Endometrial microvascular endothelial cells (primary cell): ENCODE results near the gene RNF183. TPM values are rescaled to one million over a fixed set of nuclear protein-coding genes. Genes with fewer than 3 reads are reported as not detected.
"Not testable (repeated sequence)": the region's sequence is repeated elsewhere in the genome, so short reads cannot be mapped to it uniquely, and the experiment has no call there.

Experiments
- in situ Hi-C: cut with HindIII; loops from 2 replicates; pipeline ENCODE4 v1.10.0; 2017; ENCODE audit warnings: low sequenced_read_pairs, low pct_unique_long_range_greater_than_20kb; ENCODE audit errors: inconsistent ontology term
- total RNA-seq: library from RNA; depleted of rRNA; stranded (reverse); fragments of >200 nt; gene quantifications from one replicate; pipeline ENCODE4 v1.2.3, GENCODE V29; 2015; ENCODE audit errors: inconsistent ontology term

RNF183 gene
- total RNA-seq, 1 donor from 2014 or later: not detected

GRCh38 chr9:113289091-113289490, 14.1 kb downstream of the RNF183 start:
- in situ Hi-C loops: no loop called here

DNA sequence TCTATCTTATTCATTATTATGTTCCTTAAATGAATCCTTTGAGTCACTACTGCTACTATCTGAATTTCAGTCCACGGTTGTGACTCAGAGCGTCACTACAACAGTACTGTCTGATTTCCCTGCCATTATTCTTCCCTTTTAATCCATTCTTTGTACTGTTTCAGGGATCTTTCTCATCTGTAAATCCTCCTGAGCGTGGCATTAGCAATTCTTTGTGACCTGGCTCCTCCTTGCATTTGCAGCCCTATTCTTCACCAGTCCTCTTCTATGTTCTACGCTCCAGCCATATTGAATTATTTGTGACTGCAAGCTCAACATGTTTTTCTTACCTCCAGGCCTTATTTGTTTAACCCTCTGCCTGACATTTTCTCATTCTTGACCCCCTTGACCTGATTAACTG, 21.8 kb downstream of the RNF183 start:
- in situ Hi-C loops: no loop called here

- in situ Hi-C loops: no loop called here
These were observed 24.3 kb downstream of the RNF183 start for GRCh38 chr9:113278840-113279239.

DNA sequence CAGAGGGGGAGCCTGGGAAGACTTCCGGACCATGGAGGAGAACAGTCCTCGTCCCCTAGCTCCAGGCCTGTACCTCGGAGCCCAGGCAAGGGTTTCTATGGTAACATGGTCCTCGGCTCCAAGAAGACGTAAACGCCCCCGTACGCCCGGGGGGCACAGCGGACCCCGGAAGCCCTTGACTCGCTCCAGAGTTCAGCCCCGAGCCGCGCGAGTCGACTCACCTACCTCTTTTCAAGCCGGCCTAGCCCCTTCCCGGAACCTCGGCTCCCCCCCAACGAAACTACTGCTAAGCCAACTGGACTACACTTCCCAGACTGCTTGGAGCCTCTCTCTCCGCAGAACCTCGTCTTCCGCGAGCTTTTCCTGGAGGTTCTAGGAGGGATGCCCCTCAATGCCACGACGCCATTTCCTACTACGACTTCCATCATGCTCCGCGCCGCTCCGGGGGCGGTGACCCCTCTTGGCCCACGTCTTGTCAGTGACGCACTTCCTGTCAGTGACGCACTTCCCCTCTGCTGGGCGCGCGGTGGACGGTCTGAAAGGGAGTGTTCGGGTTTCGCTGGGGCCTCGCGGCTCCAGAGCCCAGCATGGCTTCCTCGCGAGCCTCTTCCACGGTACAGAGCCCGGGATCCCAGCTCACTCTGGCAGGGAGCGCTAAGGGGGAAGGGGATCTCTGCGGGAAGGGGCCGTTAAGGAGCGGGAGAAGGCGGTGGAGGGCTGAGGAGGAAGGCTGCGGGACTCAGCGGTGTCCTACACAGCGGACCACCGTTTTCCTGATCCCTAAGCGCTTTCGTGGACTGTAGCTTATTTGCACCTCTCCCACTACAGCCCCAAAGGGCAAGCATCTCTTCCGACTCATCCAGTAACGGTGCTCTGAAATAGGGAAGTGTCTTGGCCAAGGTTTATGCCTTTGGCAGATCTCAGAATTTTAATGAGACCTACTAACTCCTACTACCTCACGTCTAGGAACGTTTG, 27.7 kb downstream of the RNF183 start, which contains the start of the genes CDC26 and PRPF4:
Gene CDC26 (minus strand): TSS at position 416 of the 975 bp plus-strand sequence. CDS start 3,065 bp downstream, outside the sequence.
Gene PRPF4 (plus strand): TSS at position 502 of the 975 bp plus-strand sequence. CDS start 86 bp downstream, at position 588.
- in situ Hi-C loops: no loop called here

DNA sequence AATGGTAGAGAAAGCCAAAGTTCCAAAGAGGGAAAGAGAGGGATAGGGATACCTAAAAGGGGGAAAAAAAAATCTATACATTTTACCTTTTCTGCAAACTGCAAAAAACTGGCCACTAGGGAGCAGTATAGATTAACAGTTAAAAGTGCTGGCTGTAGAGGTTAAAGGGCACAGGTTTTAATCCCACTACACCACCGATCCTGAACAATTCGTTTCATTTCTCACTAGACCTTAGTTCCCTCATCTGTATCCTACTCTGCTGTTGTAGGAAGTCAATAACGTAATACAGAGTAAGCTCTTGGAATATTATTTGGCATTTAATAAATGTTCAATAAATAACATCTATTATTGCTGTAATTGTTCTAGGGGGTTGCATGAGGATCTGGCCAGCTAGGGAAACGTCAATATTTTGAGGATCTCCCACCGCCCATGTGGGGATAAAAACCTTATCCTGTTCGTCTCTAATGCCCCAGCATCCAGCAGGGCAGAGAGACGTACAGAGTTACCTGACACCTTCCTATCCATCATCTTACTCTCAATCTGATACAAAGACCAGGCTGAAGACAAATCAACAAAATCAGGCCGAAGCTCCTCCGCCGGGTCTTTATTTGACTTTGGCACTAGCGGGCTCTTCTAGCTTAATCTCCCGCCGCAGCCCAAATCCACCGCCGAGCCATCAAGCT, 28.6 kb downstream of the RNF183 start:
- in situ Hi-C loops: no loop called here

DNA sequence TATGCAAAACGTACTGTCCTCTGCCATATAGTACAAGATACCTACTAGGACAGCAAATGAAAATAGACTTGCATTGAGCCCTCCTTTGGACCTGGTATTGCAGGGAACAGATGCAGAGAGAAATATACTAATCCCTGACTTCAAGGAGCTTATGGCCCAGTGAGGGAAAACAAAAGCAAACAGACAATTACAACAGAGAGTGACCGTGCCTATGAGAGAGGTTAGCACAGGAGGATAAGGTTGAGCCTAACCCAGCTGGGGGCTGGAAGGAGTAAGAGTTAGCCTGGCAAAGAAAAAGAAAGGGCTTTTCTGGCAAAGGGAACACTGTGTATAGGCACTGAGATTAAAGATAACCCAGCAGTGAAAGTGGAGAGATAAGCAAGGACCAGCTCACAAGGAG, 33.3 kb downstream of the RNF183 start:
- in situ Hi-C loops: no loop called here

- in situ Hi-C loops: no loop called here
These were observed 33.8 kb downstream of the RNF183 start for GRCh38 chr9:113269355-113269754.

DNA sequence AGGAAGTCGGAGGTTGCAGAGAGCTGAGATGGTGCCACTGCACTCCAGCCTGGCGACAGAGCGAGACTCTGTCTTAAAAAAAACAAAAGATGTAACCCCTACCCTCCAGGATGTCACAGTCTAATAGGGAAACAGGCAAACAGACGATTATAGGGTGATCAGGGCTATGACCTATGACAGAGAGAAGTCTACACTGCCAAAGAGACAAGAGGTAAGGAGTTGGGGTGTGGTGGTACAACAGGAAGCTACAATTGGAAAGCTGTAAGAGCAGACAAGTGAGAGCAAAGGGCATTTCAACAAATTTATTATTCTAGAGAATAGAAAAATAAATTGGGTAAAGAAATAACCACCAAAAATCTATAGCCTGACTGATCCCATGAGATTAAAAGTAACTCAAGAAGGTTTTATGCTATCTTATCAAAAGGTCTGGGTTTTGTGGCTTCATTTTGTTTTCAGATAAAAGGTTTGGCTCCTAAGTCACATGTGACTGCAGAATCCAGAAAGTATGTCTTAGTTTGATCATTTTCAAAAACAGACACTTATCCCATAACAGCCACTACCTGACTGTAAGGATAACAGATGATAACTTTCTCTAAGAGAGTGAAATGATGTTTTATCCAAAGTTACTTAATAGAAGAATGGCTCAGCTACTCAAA, 35.1 kb downstream of the RNF183 start:
- in situ Hi-C loops: no loop called here

- in situ Hi-C loops: no loop called here
These were observed 37.0 kb downstream of the RNF183 start for GRCh38 chr9:113266174-113266573.

- in situ Hi-C loops: no loop called here
These were observed 41.1 kb downstream of the RNF183 start for GRCh38 chr9:113261917-113262671.

GRCh38 chr9:113258282-113258681, 44.9 kb downstream of the RNF183 start:
- in situ Hi-C loops: no loop called here

DNA sequence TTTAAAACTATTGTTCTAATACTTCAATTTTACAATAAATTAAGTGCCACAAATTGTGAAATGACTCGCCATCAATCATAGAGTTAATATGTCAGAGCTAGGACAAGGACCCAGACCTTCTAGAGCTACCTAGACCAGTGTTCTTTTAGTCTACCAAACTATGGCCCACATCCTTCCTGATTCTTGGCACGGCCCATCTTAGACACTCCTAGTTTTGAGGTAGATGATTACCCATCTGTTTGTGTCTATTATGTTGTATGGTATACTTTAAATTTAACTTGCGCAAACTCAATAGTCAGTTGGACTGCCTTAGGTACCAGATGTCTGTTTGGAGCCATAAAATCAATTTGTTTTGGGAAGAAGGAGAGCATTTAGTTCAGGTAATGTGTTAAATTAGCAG, 45.3 kb downstream of the RNF183 start:
- in situ Hi-C loops: no loop called here

GRCh38 chr9:113255438-113255837, 47.7 kb downstream of the RNF183 start:
- in situ Hi-C loops: no loop called here

GRCh38 chr9:113254991-113255390, 48.2 kb downstream of the RNF183 start:
- in situ Hi-C loops: no loop called here

GRCh38 chr9:113250807-113251206, 52.4 kb downstream of the RNF183 start:
- in situ Hi-C loops: no loop called here

DNA sequence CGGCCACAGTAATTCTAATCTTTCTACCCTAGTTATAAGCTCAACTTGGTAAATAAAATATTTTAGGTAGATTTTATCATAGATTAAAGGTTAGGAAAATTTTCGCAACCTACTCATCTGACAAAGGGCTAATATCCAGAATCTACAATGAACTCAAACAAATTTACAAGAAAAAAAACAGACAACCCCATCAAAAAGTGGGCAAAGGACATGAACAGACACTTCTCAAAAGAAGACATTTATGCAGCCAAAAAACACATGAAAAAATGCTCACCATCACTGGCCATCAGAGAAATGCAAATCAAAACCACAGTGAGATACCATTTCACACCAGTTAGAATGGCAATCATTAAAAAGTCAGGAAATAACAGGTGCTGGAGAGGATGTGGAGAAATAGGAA, 53.5 kb downstream of the RNF183 start:
- in situ Hi-C loops: not testable (repeated sequence)

DNA sequence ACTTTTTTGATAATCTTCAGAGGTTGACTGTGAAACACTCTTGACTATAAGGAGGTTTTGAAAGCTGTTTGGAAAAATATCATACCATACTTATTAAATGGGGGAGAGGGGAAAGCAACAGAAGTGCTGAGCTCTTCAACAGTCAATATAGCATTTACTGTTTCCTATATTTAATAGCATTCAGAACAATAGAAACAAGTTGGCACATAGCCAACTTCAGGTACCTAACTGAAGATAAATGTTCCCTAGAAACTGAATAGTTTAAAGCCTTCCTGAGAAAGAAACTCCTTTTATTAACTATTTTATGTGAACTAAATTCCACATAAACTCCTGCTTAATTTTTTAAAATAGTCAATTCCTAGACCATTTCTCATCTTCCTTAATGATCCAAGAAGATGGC, 55.5 kb downstream of the RNF183 start:
- in situ Hi-C loops: no loop called here
